Stomach (tissue), 4 donors: ENCODE measurements around the gene MTCL1.

Source experiments
- EP300 ChIP-seq: sonication (generic); formaldehyde crosslinking; IDR thresholded peaks from one replicate; pipeline ENCODE4 v1.6.1; 2017; ENCODE audit warnings: antibody characterized with exemption
- POLR2A ChIP-seq, 4 donors: fragments of 450-650 bp; IDR thresholded peaks; one replicate each; pipeline ENCODE4 v1.6.1; 2016; ENCODE audit warnings: antibody characterized with exemption in 4 of 4, control low read depth in 2 of 4, mild to moderate bottlenecking in 1 of 4, moderate library complexity in 1 of 4
- POLR2AphosphoS5 ChIP-seq, 3 donors: sonication (generic); formaldehyde crosslinking; IDR thresholded peaks; one replicate each; pipeline ENCODE4 v1.6.1; 2016; ENCODE audit warnings: antibody characterized with exemption in 3 of 3
- TF ChIP-seq, protein P1 (sequence below), 7 experiments: fragments of 450-650 bp in 4 of 7; fragments of 200-600 bp in 3 of 7; sonication (generic) in 3 of 7; IDR thresholded peaks; one replicate each; pipeline ENCODE4 v1.5.1; 2016 to 2019; ENCODE audit warnings: antibody characterized with exemption in 7 of 7, control low read depth in 2 of 7, mild to moderate bottlenecking in 1 of 7

GRCh38 chr18:8730080-8730827 lies 24.9 kb downstream of the MTCL1 start:
- TF ChIP-seq, protein P1, sequence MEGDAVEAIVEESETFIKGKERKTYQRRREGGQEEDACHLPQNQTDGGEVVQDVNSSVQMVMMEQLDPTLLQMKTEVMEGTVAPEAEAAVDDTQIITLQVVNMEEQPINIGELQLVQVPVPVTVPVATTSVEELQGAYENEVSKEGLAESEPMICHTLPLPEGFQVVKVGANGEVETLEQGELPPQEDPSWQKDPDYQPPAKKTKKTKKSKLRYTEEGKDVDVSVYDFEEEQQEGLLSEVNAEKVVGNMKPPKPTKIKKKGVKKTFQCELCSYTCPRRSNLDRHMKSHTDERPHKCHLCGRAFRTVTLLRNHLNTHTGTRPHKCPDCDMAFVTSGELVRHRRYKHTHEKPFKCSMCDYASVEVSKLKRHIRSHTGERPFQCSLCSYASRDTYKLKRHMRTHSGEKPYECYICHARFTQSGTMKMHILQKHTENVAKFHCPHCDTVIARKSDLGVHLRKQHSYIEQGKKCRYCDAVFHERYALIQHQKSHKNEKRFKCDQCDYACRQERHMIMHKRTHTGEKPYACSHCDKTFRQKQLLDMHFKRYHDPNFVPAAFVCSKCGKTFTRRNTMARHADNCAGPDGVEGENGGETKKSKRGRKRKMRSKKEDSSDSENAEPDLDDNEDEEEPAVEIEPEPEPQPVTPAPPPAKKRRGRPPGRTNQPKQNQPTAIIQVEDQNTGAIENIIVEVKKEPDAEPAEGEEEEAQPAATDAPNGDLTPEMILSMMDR (IDR thresholded peaks at IDR 0.05), result no peak
- TF ChIP-seq POLR2A (IDR thresholded peaks at IDR 0.05) (no peak), POLR2AphosphoS5 (IDR thresholded peaks at IDR 0.05) (peak in 2 of 3 donors; percentile 70 to 71), EP300 (no peak)
